PFSK-1 (cell line): ENCODE results near the gene PDE6D.

Experiments
- FOXP2 ChIP-seq: optimal IDR thresholded peaks from 2 replicates; pipeline ENCODE3; 2011; ENCODE audit warnings: borderline replicate concordance, control low read depth, inconsistent platforms; ENCODE audit not compliant: insufficient read depth; ENCODE audit errors: extremely low read length, extremely low read depth
- POLR2AphosphoS5 ChIP-seq: IDR thresholded peaks from 2 replicates; pipeline ENCODE4 v1.6.1; 2012; ENCODE audit warnings: low read depth, mild to moderate bottlenecking, control low read depth, low read length, moderate library complexity
- SIN3A ChIP-seq: IDR thresholded peaks from 2 replicates; pipeline ENCODE4 v1.6.1; 2012; ENCODE audit warnings: mild to moderate bottlenecking, low read length, moderate library complexity, borderline replicate concordance; ENCODE audit not compliant: insufficient read depth
- TAF1 ChIP-seq: IDR thresholded peaks from 2 replicates; pipeline ENCODE4 v1.6.1; 2012; ENCODE audit warnings: low read length, control low read depth, borderline replicate concordance; ENCODE audit not compliant: insufficient read depth
- TF ChIP-seq, protein P1 (sequence below), 2 experiments: IDR thresholded peaks; 2 replicates each; pipeline versions ENCODE4 v1.6.1 to v1.8.0; 2011 to 2012; ENCODE audit warnings: low read depth in 2 of 2, low read length in 2 of 2, control low read depth in 1 of 2, inconsistent platforms in 1 of 2, mild to moderate bottlenecking in 1 of 2, moderate library complexity in 1 of 2; ENCODE audit not compliant: insufficient read depth in 1 of 2

Gene PDE6D

DNA sequence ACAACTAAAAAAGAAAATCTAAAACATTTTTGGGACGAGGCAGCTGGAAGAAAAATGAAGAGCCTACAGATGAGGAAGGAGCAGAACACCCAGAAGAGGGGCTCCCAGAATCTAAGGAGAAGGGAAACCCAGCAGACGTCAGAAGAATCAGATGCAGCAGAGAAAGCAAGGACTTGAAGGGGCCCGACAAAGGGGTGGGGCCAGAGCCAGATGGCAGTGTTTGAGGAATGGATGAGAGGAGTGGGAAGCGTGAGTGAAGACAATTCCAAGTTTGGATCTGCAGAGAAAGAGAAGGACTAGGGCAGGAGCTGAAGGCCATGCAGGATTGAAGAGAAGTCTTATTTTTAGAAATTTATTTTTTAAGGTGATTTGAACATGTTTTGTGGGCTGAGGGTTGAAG, 53.5 kb downstream of the PDE6D start:
- TF ChIP-seq, protein P1, sequence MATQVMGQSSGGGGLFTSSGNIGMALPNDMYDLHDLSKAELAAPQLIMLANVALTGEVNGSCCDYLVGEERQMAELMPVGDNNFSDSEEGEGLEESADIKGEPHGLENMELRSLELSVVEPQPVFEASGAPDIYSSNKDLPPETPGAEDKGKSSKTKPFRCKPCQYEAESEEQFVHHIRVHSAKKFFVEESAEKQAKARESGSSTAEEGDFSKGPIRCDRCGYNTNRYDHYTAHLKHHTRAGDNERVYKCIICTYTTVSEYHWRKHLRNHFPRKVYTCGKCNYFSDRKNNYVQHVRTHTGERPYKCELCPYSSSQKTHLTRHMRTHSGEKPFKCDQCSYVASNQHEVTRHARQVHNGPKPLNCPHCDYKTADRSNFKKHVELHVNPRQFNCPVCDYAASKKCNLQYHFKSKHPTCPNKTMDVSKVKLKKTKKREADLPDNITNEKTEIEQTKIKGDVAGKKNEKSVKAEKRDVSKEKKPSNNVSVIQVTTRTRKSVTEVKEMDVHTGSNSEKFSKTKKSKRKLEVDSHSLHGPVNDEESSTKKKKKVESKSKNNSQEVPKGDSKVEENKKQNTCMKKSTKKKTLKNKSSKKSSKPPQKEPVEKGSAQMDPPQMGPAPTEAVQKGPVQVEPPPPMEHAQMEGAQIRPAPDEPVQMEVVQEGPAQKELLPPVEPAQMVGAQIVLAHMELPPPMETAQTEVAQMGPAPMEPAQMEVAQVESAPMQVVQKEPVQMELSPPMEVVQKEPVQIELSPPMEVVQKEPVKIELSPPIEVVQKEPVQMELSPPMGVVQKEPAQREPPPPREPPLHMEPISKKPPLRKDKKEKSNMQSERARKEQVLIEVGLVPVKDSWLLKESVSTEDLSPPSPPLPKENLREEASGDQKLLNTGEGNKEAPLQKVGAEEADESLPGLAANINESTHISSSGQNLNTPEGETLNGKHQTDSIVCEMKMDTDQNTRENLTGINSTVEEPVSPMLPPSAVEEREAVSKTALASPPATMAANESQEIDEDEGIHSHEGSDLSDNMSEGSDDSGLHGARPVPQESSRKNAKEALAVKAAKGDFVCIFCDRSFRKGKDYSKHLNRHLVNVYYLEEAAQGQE (IDR thresholded peaks at IDR 0.05; ENCODE audit: insufficient read depth in 1 of 2, low read depth in 2 of 2, low read length in 2 of 2) = no peak
- TF ChIP-seq FOXP2 = no peak
- TF ChIP-seq SIN3A = no peak
- TF ChIP-seq TAF1 = no peak
- no peak for TF ChIP-seq POLR2AphosphoS5

DNA sequence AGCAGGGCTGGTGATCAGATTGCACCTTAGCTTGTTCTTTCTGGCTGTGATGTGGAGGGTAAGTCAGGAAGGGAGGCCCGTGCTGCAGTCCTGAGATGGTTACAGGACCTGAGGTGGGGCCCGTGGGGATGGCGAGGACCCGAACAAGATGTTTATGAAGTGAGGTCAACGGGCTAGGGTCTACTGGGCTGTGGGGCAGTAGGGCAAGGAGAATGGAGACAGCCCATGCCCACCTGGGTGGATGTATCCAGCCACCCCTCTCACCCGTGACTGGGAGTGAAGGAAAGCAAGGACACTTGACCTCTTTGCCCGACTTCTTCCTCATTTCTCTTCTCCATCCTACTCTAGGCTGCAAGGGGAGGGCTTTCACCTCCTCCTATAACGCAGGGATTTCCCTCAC, 54.8 kb downstream of the PDE6D start:
- TF ChIP-seq SIN3A (no peak), POLR2AphosphoS5 (no peak), FOXP2 (no peak), TAF1 (no peak)
- TF ChIP-seq, protein P1 (IDR thresholded peaks at IDR 0.05; ENCODE audit: insufficient read depth in 1 of 2, low read depth in 2 of 2, low read length in 2 of 2) = no peak

DNA sequence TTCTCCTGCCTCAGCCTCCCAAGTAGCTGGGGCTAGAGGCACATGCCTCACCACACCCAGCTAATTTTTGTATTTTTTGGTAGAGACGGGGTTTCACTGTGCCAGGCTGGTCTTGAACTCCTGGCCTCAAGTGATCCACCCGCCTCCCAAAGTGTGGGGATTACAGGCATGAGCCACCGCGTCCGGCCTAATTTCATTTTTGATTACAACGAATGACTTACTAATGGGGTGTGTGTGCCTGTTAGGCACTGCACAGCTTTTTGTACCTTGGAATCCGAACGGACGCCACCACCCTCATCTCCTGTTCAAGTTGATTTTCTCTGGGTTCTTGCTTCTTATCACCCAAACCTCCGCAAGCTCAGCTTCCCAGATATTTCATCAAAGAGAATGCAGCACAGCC, 55.6 kb downstream of the PDE6D start:
- TF ChIP-seq POLR2AphosphoS5 (no peak), FOXP2 (no peak), TAF1 (no peak), SIN3A (no peak)
- TF ChIP-seq, protein P1 (IDR thresholded peaks at IDR 0.05; ENCODE audit: insufficient read depth in 1 of 2, low read depth in 2 of 2, low read length in 2 of 2) = no peak

GRCh38 chr2:231722721-231723307, 58.3 kb downstream of the PDE6D start:
- no peak for TF ChIP-seq TAF1
- TF ChIP-seq, protein P1 (IDR thresholded peaks at IDR 0.05; ENCODE audit: insufficient read depth in 1 of 2, low read depth in 2 of 2, low read length in 2 of 2) = no peak
- TF ChIP-seq POLR2AphosphoS5 = no peak
- TF ChIP-seq SIN3A = no peak
- no peak for TF ChIP-seq FOXP2
